Activated naive CD4-positive, alpha-beta T cell treated with anti-CD3 and anti-CD28 coated beads, Interleukin-2, amount 10 ng/mL, durations not matched to agents 7 days and 5 days (primary cell): ENCODE results near the gene TUBB4B.
A peak's percentile ranks its signal among the peaks of the same experiment; 100 is the strongest.
"Not testable (repeated sequence)": the region's sequence is repeated elsewhere in the genome, so short reads cannot be mapped to it uniquely, and the experiment has no call there.

Source experiments
- CTCF ChIA-PET: fragments of 350-600 bp; sonication (Branson Sonifier 250); formaldehyde crosslinking; loops from one replicate; lab custom pipeline; 2021; ENCODE audit warnings: antibody characterized with exemption; lab: Charles Lee
- DNase-seq: peaks from one replicate; pipeline ENCODE4 v3.0.0-alpha.2; 2020
- H3K27ac Mint-ChIP-seq: one replicate; pipeline ENCODE4 v1.8.0; 2021; ENCODE audit warnings: mild to moderate bottlenecking, moderate library complexity, mixed read lengths
- H3K27me3 Mint-ChIP-seq: one replicate; pipeline ENCODE4 v1.8.0; 2021; ENCODE audit warnings: mild to moderate bottlenecking, mixed read lengths
- H3K36me3 Mint-ChIP-seq: one replicate; pipeline ENCODE4 v1.8.0; 2021; ENCODE audit warnings: mixed read lengths
- H3K4me1 Mint-ChIP-seq: one replicate; pipeline ENCODE4 v1.8.0; 2021; ENCODE audit warnings: mixed read lengths
- H3K4me3 Mint-ChIP-seq: one replicate; pipeline ENCODE4 v1.8.0; 2021; ENCODE audit warnings: mild to moderate bottlenecking, moderate library complexity, mixed read lengths
- H3K9me3 Mint-ChIP-seq: one replicate; pipeline ENCODE4 v1.8.0; 2021; ENCODE audit warnings: mixed read lengths

Gene TUBB4B

DNA sequence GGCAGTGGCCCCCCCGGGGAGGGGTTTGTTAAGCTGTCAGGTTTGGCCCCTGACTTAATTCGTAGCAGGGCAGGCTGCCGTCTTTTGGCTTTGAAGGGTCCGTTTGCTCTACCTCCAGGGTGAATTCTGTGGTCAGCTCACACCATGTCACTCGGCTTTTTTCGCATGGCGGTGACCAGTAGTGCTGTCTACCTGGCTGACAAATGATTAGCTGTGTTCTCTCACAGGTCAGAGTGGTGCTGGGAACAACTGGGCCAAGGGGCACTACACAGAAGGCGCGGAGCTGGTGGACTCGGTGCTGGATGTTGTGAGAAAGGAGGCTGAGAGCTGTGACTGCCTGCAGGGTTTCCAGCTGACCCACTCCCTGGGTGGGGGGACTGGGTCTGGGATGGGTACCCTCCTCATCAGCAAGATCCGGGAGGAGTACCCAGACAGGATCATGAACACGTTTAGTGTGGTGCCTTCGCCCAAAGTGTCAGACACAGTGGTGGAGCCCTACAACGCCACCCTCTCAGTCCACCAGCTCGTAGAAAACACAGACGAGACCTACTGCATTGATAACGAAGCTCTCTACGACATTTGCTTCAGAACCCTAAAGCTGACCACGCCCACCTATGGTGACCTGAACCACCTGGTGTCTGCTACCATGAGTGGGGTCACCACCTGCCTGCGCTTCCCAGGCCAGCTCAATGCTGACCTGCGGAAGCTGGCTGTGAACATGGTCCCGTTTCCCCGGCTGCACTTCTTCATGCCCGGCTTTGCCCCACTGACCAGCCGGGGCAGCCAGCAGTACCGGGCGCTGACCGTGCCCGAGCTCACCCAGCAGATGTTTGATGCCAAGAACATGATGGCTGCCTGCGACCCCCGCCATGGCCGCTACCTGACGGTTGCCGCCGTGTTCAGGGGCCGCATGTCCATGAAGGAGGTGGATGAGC lies 1.4 kb downstream of the TUBB4B start:
- H3K36me3 Mint-ChIP-seq: peaks cover 23% of the 10 kb centered on the region
- H3K4me3 Mint-ChIP-seq: peak overlapping the region; percentile 85

DNA sequence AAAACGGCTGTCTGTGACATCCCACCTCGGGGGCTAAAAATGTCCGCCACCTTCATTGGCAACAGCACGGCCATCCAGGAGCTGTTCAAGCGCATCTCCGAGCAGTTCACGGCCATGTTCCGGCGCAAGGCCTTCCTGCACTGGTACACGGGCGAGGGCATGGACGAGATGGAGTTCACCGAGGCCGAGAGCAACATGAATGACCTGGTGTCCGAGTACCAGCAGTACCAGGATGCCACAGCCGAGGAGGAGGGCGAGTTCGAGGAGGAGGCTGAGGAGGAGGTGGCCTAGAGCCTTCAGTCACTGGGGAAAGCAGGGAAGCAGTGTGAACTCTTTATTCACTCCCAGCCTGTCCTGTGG lies 2.2 kb downstream of the TUBB4B start:
- CTCF ChIA-PET, H3K27me3 Mint-ChIP-seq, DNase-seq, H3K9me3 Mint-ChIP-seq: not testable (repeated sequence)
- H3K27ac Mint-ChIP-seq: peak overlapping the region; percentile 55
- peaks cover 23% of the 10 kb centered on the region for H3K36me3 Mint-ChIP-seq
- H3K4me3 Mint-ChIP-seq: peak overlapping the region; percentile 31
- H3K4me1 Mint-ChIP-seq: peaks cover 33% of the 10 kb centered on the region

More for the DNA sequence above, 1.4 kb downstream of the TUBB4B start:
- H3K27ac Mint-ChIP-seq: peak overlapping the region; percentile 84
- H3K9me3 Mint-ChIP-seq: no peaks in the 10 kb centered on the region
- peaks cover 35% of the 10 kb centered on the region for H3K4me1 Mint-ChIP-seq
- CTCF ChIA-PET: interaction anchor here (0.8 kb wide), 1 partner anchor 12 kb away, joined by 4 read pairs; no protein-coding TSS in a partner anchor
- peaks cover 4% of the 10 kb centered on the region for H3K27me3 Mint-ChIP-seq
- no peak for DNase-seq

DNA sequence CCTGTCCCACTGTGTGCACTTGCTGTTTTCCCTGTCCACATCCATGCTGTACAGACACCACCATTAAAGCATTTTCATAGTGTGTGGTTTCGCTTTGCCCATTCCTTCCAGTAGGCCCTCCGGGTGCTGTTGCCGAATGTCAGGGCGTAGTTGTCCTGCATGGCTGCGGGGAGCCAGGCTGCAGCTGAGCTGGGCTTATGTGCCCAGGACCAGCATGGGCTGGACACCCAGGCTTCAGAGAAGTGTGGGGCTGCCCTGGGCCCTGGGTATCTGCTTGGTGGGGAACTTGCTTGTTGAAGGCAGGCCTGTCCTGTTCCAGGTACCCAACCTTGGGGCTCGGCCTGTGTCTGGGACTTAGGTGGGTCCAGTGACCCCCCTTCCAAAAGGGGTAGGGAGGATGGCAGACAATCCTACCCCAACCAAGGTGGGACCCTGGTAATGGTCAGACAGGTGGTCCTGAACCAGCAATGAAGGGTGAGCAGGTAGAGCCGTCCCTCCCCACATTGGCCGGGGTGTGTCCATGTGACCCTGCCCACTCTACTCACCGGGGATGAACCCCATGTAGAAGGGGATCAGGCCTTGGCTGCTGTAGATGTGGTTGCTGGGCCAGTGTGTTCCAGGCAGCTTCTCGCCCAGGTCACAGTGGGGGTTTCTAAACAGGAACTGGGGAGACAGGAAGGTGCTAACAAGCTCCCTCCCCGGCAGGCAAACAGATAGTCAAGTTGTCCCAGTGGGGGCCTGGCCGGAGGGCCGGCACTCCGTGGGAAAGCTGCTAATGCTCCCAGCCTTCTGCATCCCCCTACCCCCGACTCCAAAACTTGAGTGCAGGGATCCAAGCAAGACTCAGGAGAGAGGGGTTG lies 2.8 kb downstream of the TUBB4B start:
- CTCF ChIA-PET: no interaction called here
- Mint-ChIP-seq H3K4me1 (peaks cover 29% of the 10 kb centered on the region), H3K9me3 (no peaks in the 10 kb centered on the region), H3K4me3 (peak overlapping the region; percentile 31), H3K36me3 (peaks cover 23% of the 10 kb centered on the region), H3K27ac (peak overlapping the region; percentile 37), H3K27me3 (peaks cover 7% of the 10 kb centered on the region)
- DNase-seq: no peak

DNA sequence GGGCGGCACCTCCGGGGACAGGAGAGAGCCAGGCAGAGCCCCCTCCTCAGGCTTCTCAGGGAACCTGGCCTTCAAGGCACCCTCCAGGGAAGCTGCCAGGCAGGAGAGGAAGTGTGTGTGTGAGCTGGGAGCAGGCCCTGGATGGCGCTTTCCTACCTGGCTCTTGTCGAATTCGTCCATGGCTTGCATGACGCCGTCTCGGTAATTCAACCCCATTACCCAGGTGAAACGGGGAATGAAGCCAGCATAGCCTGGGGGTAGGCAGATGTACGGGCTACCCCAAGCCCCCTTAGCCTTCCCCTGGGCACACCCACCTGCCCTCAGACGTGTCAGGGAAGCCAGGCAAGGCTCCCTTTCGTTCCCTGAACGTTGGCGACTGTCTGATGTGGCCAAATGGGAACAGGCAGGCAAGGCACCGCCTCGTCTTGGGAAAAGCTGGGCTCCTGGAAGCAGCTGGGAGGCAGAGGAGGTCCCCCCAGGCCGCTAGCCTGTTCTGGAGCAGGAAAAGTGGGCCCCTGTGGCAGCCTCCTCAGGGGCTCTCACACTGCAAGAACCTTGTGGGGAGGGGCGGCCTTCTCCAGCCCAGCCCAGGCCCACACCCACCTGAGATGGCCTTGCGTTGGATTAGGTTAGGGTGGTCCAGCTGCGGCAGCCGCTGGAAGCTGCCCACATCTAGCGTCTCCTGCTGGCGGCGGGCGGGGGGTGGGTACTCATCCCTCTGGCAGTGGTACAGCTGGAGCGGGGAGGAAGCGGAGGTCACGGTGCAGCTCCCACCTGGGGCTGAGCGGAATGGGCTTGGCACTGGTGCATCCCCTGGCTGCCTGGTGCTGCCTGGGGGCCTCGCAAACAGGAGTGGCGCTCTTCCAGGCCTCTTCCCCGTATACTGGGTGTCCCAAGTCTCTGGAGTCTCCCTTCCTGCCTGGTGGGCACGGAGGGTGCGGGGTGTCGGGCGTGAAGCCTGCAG lies 3.7 kb downstream of the TUBB4B start:
- no peak overlapping the region for H3K27ac Mint-ChIP-seq
- peaks cover 22% of the 10 kb centered on the region for H3K4me1 Mint-ChIP-seq
- no peak for DNase-seq
- H3K36me3 Mint-ChIP-seq: peaks cover 23% of the 10 kb centered on the region
- no peaks in the 10 kb centered on the region for H3K9me3 Mint-ChIP-seq
- peaks cover 13% of the 10 kb centered on the region for H3K27me3 Mint-ChIP-seq
- CTCF ChIA-PET: interaction anchor here (0.9 kb wide), 1 partner anchor 14 kb away, joined by 3 read pairs; no protein-coding TSS in a partner anchor
- no peak overlapping the region for H3K4me3 Mint-ChIP-seq

DNA sequence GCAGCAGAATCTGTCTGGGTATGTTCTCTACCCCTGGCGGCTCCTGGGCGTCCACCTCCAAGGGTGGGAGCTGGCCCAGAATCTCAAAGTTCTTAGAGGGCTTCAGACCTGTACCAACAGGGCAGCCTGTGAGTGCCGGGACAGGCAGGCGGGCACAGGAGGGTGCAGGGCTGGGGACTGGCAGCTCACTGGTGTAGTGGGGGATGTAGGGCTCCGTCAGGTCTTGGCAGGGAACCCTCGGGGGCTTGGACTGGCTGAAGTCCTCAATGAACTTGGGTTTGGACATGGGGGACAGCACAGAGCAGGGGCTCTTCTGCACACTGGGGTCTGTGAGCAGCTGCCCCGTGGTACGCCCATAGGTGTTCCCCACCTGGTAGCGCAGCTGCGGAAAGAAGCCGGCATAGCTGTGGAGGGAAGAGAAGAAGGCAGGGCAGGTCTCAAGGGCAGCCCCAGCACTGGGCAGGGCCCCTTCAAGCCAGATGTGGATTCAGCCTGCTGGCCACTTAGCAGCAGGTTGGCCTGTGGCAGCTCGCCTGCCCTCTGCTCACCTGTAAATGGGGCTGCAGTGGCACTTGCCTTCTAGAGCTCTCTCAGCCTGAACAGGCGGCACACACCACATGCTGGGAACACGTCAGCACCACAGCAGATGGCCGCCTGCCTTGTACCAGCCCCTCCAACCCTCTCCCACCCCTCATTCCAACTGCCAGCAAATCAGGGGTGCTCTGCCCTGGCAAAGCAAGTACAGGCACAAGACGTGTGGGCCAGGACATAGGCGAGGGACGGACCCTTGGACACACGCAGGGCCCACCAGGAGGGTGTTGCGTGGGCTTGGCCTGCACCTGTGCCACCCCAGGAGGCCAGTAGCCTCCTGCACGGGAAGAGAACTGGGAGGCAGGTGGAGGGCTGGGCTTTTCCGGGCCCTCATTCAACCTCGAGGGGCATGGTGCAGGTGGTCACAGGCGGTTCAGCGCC lies 4.6 kb downstream of the TUBB4B start:
- no peak for DNase-seq
- H3K9me3 Mint-ChIP-seq: no peaks in the 10 kb centered on the region
- peaks cover 18% of the 10 kb centered on the region for H3K27me3 Mint-ChIP-seq
- H3K4me3 Mint-ChIP-seq: no peak overlapping the region
- H3K4me1 Mint-ChIP-seq: peaks cover 20% of the 10 kb centered on the region
- H3K36me3 Mint-ChIP-seq: peaks cover 23% of the 10 kb centered on the region
- CTCF ChIA-PET: interaction anchor here (0.9 to 1.9 kb wide), 2 partner anchors 9 to 13 kb away, joined by 3 to 5 read pairs; no protein-coding TSS in a partner anchor
- no peak overlapping the region for H3K27ac Mint-ChIP-seq

DNA sequence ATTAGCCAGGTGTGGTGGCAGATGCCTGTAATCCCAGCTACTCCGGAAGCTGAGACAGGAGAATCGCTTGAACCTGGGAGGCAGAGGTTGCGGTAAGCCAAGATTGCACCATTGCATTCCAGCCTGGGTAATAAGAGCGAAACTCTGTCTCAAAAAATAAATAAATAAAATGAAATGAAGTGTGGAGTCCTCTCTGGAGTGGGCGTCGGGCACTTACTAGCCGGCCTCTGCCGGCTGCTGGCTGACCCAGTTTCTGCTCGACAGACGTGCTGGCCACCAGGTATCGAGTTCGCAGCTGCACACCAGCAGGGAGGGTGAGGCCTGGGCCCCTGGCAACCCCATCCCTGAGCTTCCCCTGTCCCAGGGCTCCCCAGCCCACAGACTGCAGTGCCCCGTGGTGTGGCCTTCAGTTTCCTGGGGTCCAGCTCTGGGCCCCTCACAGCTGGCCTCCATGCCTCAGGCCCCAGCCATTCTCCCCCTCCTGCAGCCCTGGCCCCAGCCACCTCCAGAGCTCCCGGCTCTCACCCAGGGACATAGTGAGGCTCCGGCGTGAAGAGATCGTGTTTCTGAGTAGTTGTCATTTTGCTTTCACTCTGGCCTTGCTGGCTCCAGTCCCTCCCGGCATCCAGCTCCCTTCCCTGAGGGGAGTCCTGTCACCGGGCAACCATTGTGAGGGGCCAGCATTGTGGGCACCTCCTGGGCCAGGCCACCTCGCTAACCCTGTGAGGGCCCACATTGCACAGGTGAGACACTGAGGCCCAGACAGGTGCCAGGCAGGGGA lies 6.2 kb downstream of the TUBB4B start:
- no peak overlapping the region for H3K4me3 Mint-ChIP-seq
- peaks cover 14% of the 10 kb centered on the region for H3K4me1 Mint-ChIP-seq
- H3K36me3 Mint-ChIP-seq: peaks cover 15% of the 10 kb centered on the region
- no peak for DNase-seq
- peaks cover 14% of the 10 kb centered on the region for H3K27me3 Mint-ChIP-seq
- H3K9me3 Mint-ChIP-seq: no peaks in the 10 kb centered on the region
- H3K27ac Mint-ChIP-seq: no peak overlapping the region
- CTCF ChIA-PET: interaction anchor here (0.9 to 1.9 kb wide), 2 partner anchors 9 to 11 kb away, joined by 3 to 5 read pairs; no protein-coding TSS in a partner anchor

DNA sequence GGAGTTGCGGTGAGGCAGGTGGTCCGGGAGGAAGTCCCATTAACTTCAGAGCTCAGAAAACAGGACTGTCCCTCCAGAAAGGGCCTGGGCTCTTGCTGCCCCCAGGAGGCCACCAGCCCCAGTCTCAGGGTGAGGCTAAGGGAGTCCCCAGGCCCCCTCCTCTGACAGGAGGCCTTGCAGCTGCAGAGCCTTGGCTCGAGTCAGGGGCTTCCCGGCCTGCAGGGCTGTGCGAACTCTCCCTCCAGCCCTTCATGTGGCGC lies 6.8 kb downstream of the TUBB4B start:
- DNase-seq: no peak
- Mint-ChIP-seq H3K9me3 (no peaks in the 10 kb centered on the region), H3K4me1 (peaks cover 9% of the 10 kb centered on the region), H3K4me3 (no peak overlapping the region), H3K27me3 (peaks cover 14% of the 10 kb centered on the region), H3K36me3 (peaks cover 10% of the 10 kb centered on the region), H3K27ac (no peak overlapping the region)
- CTCF ChIA-PET: interaction anchor here (1.9 kb wide), 1 partner anchor 11 kb away, joined by 5 read pairs; no protein-coding TSS in a partner anchor

DNA sequence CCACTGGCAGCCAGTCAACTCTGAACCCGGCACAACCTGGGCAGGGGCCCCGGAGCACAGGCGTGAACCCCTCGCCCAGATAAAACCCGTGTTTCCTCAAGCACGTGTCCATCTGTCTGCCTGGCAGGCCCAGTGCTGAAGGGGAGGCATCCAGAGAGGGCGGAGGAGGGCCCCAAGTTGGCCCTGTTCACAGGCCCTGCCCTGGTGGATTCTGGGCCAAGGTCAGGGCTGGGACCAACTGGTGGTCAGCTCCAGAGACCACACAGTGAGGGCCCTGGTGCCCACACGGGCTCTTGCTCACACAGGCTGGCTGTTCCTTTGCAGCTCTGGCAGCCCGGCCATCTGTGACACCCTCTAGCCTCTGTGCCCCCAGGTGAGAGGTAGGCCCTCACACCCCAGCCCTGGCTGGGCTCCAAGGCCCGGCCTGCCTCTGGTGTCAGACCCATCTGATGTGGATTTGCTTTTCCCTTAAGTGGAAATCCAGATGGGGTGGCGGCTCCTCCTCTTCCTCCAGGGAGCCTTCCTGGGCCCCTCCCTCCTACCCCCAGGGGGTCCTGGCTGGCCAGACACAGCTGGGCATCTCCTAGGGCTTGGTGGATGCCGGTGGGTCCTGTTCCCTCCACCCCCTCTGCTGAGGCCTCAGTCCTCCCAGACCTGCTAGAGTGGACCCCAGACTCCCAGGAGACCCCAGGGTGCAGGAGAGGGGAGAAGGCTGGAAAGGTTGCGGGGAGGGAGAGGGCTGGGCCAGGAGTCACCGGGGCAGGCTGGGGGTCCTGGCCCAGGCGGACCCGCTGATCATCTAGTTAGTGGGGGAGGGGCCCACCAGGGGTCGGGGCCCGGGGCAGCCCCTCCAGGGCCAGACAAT lies 9.5 kb downstream of the TUBB4B start:
- H3K4me3 Mint-ChIP-seq: no peak overlapping the region
- DNase-seq: no peak
- CTCF ChIA-PET: interaction anchor here (1.6 kb wide), 1 partner anchor 14 kb away, joined by 3 read pairs; no protein-coding TSS in a partner anchor
- H3K9me3 Mint-ChIP-seq: no peaks in the 10 kb centered on the region
- peaks cover 2% of the 10 kb centered on the region for H3K36me3 Mint-ChIP-seq
- H3K27ac Mint-ChIP-seq: no peak overlapping the region
- H3K27me3 Mint-ChIP-seq: peaks cover 19% of the 10 kb centered on the region
- peaks cover 4% of the 10 kb centered on the region for H3K4me1 Mint-ChIP-seq

DNA sequence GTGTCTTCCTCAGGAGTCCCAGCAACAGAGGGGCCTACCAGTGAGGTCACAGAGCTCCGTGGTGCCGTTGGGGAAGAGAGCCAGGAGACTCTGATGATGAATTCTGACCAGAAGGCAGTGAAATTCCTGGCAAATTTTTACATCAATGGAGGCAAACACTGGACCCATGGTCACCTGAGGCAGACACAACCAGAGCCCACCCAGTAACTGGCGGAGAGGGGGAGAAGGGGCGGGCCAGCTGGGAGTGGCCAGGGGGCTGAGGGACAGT lies 10.0 kb downstream of the TUBB4B start, which contains the start of gene STPG3:
TSS of gene STPG3 (plus strand) at position 93 of the 268 bp plus-strand sequence. CDS start at position 94, 1 bp downstream.
- H3K27me3 Mint-ChIP-seq: peaks cover 19% of the 10 kb centered on the region
- no peak within 1 kb of the TSS for H3K4me3 Mint-ChIP-seq
- peaks cover 8% of the 10 kb centered on the region for H3K4me1 Mint-ChIP-seq
- no peaks in the 10 kb centered on the region for H3K9me3 Mint-ChIP-seq
- CTCF ChIA-PET: no interaction called here
- peaks cover 3% of the 10 kb centered on the region for H3K36me3 Mint-ChIP-seq
- H3K27ac Mint-ChIP-seq: peak within 1 kb of the TSS; percentile 49
- no peak for DNase-seq

DNA sequence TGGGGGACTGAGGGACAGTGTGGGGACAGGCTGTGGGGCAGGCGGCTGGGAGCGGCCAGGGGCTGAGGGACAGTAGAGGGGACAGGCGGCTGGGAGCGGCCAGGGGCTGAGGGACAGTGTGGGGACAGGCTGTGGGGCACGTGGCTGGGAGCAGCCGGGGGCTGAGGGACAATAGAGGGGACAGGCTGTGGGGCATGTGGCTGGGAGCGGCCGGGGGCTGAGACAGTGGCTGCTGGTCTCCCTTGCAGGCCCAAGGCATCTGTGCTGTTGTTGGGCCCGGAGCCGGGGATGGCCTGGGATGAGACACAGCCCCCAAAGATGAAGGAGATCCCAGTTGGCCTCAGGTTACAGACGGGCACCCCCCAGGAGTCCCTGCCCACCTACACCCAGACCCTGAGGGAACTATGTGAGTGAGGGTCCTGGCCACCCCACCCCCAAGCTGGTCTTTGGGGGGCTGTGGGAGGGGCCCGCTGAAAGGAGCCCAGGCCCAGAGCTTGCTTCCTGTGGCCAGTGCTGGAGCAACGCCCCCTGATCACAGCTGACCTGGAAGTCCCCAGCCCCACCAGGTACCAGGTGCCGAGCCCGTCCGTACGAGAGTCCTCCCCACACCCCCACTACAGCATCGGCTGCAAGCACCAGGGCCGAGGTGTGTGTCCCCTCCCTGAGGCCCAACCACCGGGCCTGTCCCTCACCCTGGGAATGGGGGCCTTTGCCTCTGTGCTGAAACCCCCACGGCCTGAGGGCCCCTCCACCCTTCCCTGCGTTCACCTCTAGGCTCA lies 10.6 kb downstream of the TUBB4B start:
- peaks cover 14% of the 10 kb centered on the region for H3K4me1 Mint-ChIP-seq
- no peak for DNase-seq
- CTCF ChIA-PET: no interaction called here
- H3K36me3 Mint-ChIP-seq: peaks cover 8% of the 10 kb centered on the region
- no peaks in the 10 kb centered on the region for H3K9me3 Mint-ChIP-seq
- H3K4me3 Mint-ChIP-seq: no peak overlapping the region
- H3K27ac Mint-ChIP-seq: no peak overlapping the region
- peaks cover 19% of the 10 kb centered on the region for H3K27me3 Mint-ChIP-seq
